IMR-90 (cell line): Measurements from ENCODE around the gene TSSK2. TPM values are rescaled to one million over a fixed set of nuclear protein-coding genes. Genes with fewer than 3 reads are reported as not detected.

Experiments
- polyA plus RNA-seq, 3 experiments: library from polyadenylated mRNA; depleted of rRNA; stranded (reverse); fragments of >200 nt; gene quantifications; 2 replicates each; pipeline ENCODE4 v1.2.3, GENCODE V29; 2012; ENCODE audit warnings: low replicate concordance in 1 of 3
- total RNA-seq: library from RNA; depleted of rRNA; stranded (reverse); fragments of >200 nt; gene quantifications from 2 replicates; pipeline ENCODE4 v1.2.3, GENCODE V29; 2012; rRNA removed

The TSSK2 gene
- total and polyA plus RNA-seq, 2 of the 4 experiments (the other 2 are of a cell fraction): not detected

Other genes starting within 250 kb of the TSSK2 start
- 0.54 and 0.56 TPM in 2 replicates for gene DGCR6, start 225.0 kb upstream of the TSSK2 start, total RNA-seq
- 0.58 and 1.9 TPM in 2 replicates for gene DGCR6, start 225.0 kb upstream of the TSSK2 start, polyA plus RNA-seq (2012; rRNA removed)
- gene PRODH, start 195.0 kb upstream of the TSSK2 start, total RNA-seq: not detected in 2 replicates
- gene PRODH, start 195.0 kb upstream of the TSSK2 start, polyA plus RNA-seq (2012; rRNA removed): 0.02 TPM in 1 of 2 replicates, not detected in the other
- 17.2 and 18.6 TPM in 2 replicates for gene DGCR2, start 8.9 kb upstream of the TSSK2 start, total RNA-seq
- gene DGCR2, start 8.9 kb upstream of the TSSK2 start, polyA plus RNA-seq (2012; rRNA removed): 33.5 and 35.4 TPM in 2 replicates
- gene ESS2, start 13.3 kb downstream of the TSSK2 start, total RNA-seq: 13.4 and 16.7 TPM in 2 replicates
- 17.3 and 18.3 TPM in 2 replicates for gene ESS2, start 13.3 kb downstream of the TSSK2 start, polyA plus RNA-seq (2012; rRNA removed)
- not detected in 2 replicates for gene GSC2, start 19.0 kb downstream of the TSSK2 start, total RNA-seq
- not detected in 2 replicates for gene GSC2, start 19.0 kb downstream of the TSSK2 start, polyA plus RNA-seq (2012; rRNA removed)
- gene SLC25A1, start 47.4 kb downstream of the TSSK2 start, total RNA-seq: 41.0 and 46.1 TPM in 2 replicates
- gene SLC25A1, start 47.4 kb downstream of the TSSK2 start, polyA plus RNA-seq (2012; rRNA removed): 56.5 and 58.5 TPM in 2 replicates
- 7.5 and 8.1 TPM in 2 replicates for gene CLTCL1, start 160.4 kb downstream of the TSSK2 start, total RNA-seq
- gene CLTCL1, start 160.4 kb downstream of the TSSK2 start, polyA plus RNA-seq (2012; rRNA removed): 6.1 and 6.2 TPM in 2 replicates